ENCODE results near the gene ZNF500. TPM values are rescaled to one million over a fixed set of nuclear protein-coding genes. Genes with fewer than 3 reads are reported as not detected.

Gene ZNF500
- total and polyA plus RNA-seq, 4 experiments from 2014 or later = 7.9 to 35.6 (median 23.4) TPM

DNA sequence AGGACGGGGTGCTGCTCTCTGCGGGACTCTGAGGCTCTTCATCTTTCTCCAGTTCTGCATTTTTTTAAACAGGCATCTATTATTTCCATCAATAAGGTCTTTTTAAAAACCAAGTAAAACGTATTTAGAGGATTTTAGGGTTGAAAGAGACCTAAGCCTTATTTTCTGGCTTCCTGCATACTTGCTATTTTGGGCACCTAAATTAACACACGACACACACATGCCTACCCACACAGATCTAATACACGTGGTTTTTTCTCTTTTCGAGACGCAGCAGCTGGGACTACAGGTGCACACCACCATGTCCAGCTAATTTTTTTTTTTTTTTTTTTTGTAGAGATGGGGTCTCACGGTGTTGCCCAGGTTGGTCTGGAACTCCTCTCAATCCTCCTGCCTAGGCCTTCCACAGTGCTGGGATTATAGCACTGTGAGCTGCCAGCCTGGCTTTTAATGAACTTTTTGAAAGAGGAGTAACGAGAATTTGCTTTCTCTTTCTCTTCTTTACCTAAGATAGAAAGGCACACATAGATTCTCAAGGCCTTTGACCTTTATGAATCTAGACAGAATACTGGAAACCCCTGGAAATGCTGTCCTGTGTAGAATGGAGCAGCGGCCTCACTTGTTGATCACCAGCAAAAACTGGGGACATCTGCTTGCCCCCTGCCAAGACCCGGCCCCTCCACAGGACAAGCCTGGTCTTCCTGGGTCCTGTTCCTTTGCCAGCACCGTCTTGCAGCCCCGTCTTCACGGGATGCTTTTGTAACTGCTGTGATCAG is 18.9 kb downstream of the ZNF500 start:
- H3K27me3 Mint-ChIP-seq = peaks cover 0 to 2% of the 10 kb centered on the region in 2 donors
- H3K4me3 Mint-ChIP-seq = peak overlapping the region in 2 of 8 donors; percentile 22 to 63
- peaks cover 10 to 15% of the 10 kb centered on the region in 2 donors for H3K36me3 Mint-ChIP-seq
- H3K4me3 ChIP-seq (ENCODE audit: low read length in 2 of 2) = no peak overlapping the region
- peaks cover 20% of the 10 kb centered on the region for H3K36me3 ChIP-seq (ENCODE audit: insufficient read depth, low read length)
- H3K9me3 ChIP-seq (ENCODE audit: control insufficient read depth in 1 of 2, low read length in 2 of 2) = no peaks in the 10 kb centered on the region
- H3K27ac Mint-ChIP-seq = peak overlapping the region in 6 of 7 donors; percentile 15 to 82 (median 56)
- no peaks in the 10 kb centered on the region for H3K9me3 Mint-ChIP-seq
- ChIA-PET POLR2A (ENCODE audit: partially characterized antibody) (interaction anchor here (1.0 to 1.4 kb wide), 4 partner anchors 12 to 19 kb away, joined by 3 to 6 read pairs (median 3); partner anchors contain the start of genes ANKS3, DNAAF8 and ZNF500), CTCF (ENCODE audit: partially characterized antibody) (interaction anchor here (0.7 kb wide), 1 partner anchor 19 kb away, joined by 3 read pairs; no protein-coding TSS in a partner anchor)
- H3K4me1 Mint-ChIP-seq = peaks cover 5 to 25% (median 13%) of the 10 kb centered on the region in 4 donors
- no peaks in the 10 kb centered on the region for H3K27me3 ChIP-seq (ENCODE audit: insufficient read depth, low read length)
- H3K4me1 ChIP-seq (ENCODE audit: insufficient read depth, low read length) = no peaks in the 10 kb centered on the region
- no peak for DNase-seq
- H3K27ac ChIP-seq (ENCODE audit: low read depth, low read length) = no peak overlapping the region
- intact Hi-C loops (cut with micrococcal nuclease) = no loop called here

DNA sequence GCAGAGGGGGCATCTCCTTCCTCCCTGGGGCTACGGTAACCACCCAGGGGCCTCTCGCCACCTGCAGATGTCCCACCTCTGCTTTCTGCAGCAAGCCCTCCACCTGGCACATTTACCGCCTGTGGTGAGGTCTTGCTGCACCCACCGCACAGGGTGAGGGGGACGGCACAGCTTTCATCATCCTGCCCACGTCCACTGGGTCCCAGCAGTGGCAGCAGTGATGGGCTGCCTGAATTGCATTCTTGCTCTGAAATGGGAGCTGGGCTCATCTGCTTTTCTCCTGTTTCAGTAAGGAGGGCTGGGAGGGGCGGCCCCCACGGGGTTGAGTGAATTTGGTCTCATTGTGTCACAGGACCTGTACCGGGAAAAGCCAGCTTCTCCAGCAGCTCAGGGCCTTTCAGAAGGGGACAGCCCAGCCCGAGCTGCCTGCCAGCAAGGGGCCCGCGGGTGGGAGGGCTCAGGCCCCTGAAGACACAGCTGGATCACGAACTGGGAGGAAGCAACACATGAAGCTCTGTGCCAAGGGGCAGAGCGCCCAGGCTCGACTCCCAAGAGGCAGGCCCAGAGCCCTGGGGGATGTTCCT is 19.9 kb downstream of the ZNF500 start:
- H3K27me3 ChIP-seq (ENCODE audit: insufficient read depth, low read length) = no peaks in the 10 kb centered on the region
- no peak overlapping the region for H3K27ac ChIP-seq (ENCODE audit: low read depth, low read length)
- no peaks in the 10 kb centered on the region for H3K4me1 ChIP-seq (ENCODE audit: insufficient read depth, low read length)
- Mint-ChIP-seq H3K27ac (no peak overlapping the region), H3K4me3 (no peak overlapping the region), H3K9me3 (no peaks in the 10 kb centered on the region), H3K36me3 (peaks cover 8 to 10% of the 10 kb centered on the region in 2 donors), H3K27me3 (peaks cover 0 to 3% of the 10 kb centered on the region in 2 donors), H3K4me1 (peaks cover 5 to 30% (median 16%) of the 10 kb centered on the region in 4 donors)
- ChIA-PET POLR2A (ENCODE audit: partially characterized antibody) (interaction anchor here (1.0 to 1.4 kb wide), 4 partner anchors 11 to 20 kb away, joined by 3 to 6 read pairs (median 3); partner anchors contain the start of genes ANKS3, DNAAF8 and ZNF500), CTCF (ENCODE audit: partially characterized antibody) (no interaction called here)
- DNase-seq = no peak
- no peak overlapping the region for H3K4me3 ChIP-seq (ENCODE audit: low read length in 2 of 2)
- intact Hi-C loops (cut with micrococcal nuclease) = no loop called here
- H3K36me3 ChIP-seq (ENCODE audit: insufficient read depth, low read length) = peaks cover 13% of the 10 kb centered on the region
- no peaks in the 10 kb centered on the region for H3K9me3 ChIP-seq (ENCODE audit: control insufficient read depth in 1 of 2, low read length in 2 of 2)

- no peak overlapping the region for H3K4me3 Mint-ChIP-seq
- H3K27me3 Mint-ChIP-seq = peaks cover 0 to 3% of the 10 kb centered on the region in 2 donors
- peaks cover 4 to 5% of the 10 kb centered on the region in 2 donors for H3K36me3 Mint-ChIP-seq
- Histone ChIP-seq H3K4me3 (ENCODE audit: low read length in 2 of 2) (no peak overlapping the region), H3K27me3 (ENCODE audit: insufficient read depth, low read length) (no peaks in the 10 kb centered on the region), H3K36me3 (ENCODE audit: insufficient read depth, low read length) (peaks cover 5% of the 10 kb centered on the region), H3K4me1 (ENCODE audit: insufficient read depth, low read length) (no peaks in the 10 kb centered on the region), H3K9me3 (ENCODE audit: control insufficient read depth in 1 of 2, low read length in 2 of 2) (no peaks in the 10 kb centered on the region), H3K27ac (ENCODE audit: low read depth, low read length) (no peak overlapping the region)
- H3K9me3 Mint-ChIP-seq = no peaks in the 10 kb centered on the region
- H3K4me1 Mint-ChIP-seq = peaks cover 5 to 30% (median 16%) of the 10 kb centered on the region in 4 donors
- no peak for DNase-seq
- POLR2A ChIA-PET (ENCODE audit: partially characterized antibody) = interaction anchor here (2.2 kb wide), 1 partner anchor 11 kb away, joined by 9 read pairs; the partner anchor contains the start of genes ANKS3 and DNAAF8
- H3K27ac Mint-ChIP-seq = no peak overlapping the region
- CTCF ChIA-PET (ENCODE audit: partially characterized antibody) = no interaction called here
- intact Hi-C loops (cut with micrococcal nuclease) = no loop called here
Measured at GRCh38 chr16:4746215-4746614, 20.7 kb downstream of the ZNF500 start.

GRCh38 chr16:4745274-4745569 is 21.7 kb downstream of the ZNF500 start:
- Mint-ChIP-seq H3K27me3 (peaks cover 0 to 3% of the 10 kb centered on the region in 2 donors), H3K27ac (no peak overlapping the region), H3K4me1 (peaks cover 5 to 30% (median 16%) of the 10 kb centered on the region in 4 donors), H3K4me3 (no peak overlapping the region), H3K36me3 (no peaks in the 10 kb centered on the region), H3K9me3 (no peaks in the 10 kb centered on the region)
- H3K36me3 ChIP-seq (ENCODE audit: insufficient read depth, low read length) = no peaks in the 10 kb centered on the region
- DNase-seq = no peak
- POLR2A ChIA-PET (ENCODE audit: partially characterized antibody) = interaction anchor here (2.2 kb wide), 1 partner anchor 10 kb away, joined by 9 read pairs; the partner anchor contains the start of genes ANKS3 and DNAAF8
- no peaks in the 10 kb centered on the region for H3K27me3 ChIP-seq (ENCODE audit: insufficient read depth, low read length)
- intact Hi-C loops (cut with micrococcal nuclease) = no loop called here
- H3K9me3 ChIP-seq (ENCODE audit: control insufficient read depth in 1 of 2, low read length in 2 of 2) = no peaks in the 10 kb centered on the region
- H3K27ac ChIP-seq (ENCODE audit: low read depth, low read length) = no peak overlapping the region
- no peaks in the 10 kb centered on the region for H3K4me1 ChIP-seq (ENCODE audit: insufficient read depth, low read length)
- CTCF ChIA-PET (ENCODE audit: partially characterized antibody) = no interaction called here
- no peak overlapping the region for H3K4me3 ChIP-seq (ENCODE audit: low read length in 2 of 2)

GRCh38 chr16:4744555-4745273 is 22.2 kb downstream of the ZNF500 start:
- Mint-ChIP-seq H3K27ac (no peak overlapping the region), H3K36me3 (no peaks in the 10 kb centered on the region), H3K4me3 (no peak overlapping the region), H3K27me3 (peaks cover 0 to 3% of the 10 kb centered on the region in 2 donors), H3K4me1 (peaks cover 5 to 30% (median 16%) of the 10 kb centered on the region in 4 donors), H3K9me3 (no peaks in the 10 kb centered on the region)
- H3K4me3 ChIP-seq (ENCODE audit: low read length in 2 of 2) = no peak overlapping the region
- H3K4me1 ChIP-seq (ENCODE audit: insufficient read depth, low read length) = no peaks in the 10 kb centered on the region
- H3K27me3 ChIP-seq (ENCODE audit: insufficient read depth, low read length) = no peaks in the 10 kb centered on the region
- intact Hi-C loops (cut with micrococcal nuclease) = no loop called here
- ChIA-PET POLR2A (ENCODE audit: partially characterized antibody) (interaction anchor here (2.2 kb wide), 1 partner anchor 10 kb away, joined by 9 read pairs; the partner anchor contains the start of genes ANKS3 and DNAAF8), CTCF (ENCODE audit: partially characterized antibody) (no interaction called here)
- no peak overlapping the region for H3K27ac ChIP-seq (ENCODE audit: low read depth, low read length)
- no peaks in the 10 kb centered on the region for H3K9me3 ChIP-seq (ENCODE audit: control insufficient read depth in 1 of 2, low read length in 2 of 2)
- H3K36me3 ChIP-seq (ENCODE audit: insufficient read depth, low read length) = no peaks in the 10 kb centered on the region
- DNase-seq = no peak

DNA sequence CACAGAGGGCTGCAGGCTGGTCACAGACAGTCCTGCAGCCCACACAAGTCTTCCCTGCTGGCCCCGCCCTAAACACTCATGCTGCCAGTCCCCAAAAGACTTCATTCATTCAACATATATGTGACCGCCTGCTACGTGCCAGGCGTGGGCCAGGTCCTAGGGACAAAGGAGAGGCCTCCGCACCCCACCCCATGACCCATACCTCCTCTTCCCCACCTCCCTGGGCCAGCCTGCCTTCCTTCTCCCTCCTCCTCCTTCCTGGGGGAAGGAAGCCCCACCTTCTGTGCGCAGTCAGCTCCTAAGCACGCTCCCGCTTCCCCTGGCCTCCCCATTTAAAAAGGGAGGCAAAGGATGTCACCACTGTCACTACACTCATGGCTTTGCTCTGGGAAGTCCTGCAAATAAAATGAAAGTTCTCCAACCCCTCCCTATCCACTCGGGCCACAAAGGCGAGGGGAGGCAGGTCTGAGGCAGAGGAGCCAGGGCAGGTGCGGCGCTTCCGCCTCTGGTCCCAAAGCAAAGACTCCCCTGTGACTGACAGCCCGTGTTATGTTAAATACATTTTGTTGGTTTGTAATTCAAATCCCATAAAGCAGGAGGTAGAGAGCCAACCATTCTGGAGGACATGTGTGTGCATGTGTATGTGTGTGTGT is 23.6 kb downstream of the ZNF500 start:
- intact Hi-C loops (cut with micrococcal nuclease) = no loop called here
- Histone ChIP-seq H3K36me3 (ENCODE audit: insufficient read depth, low read length) (no peaks in the 10 kb centered on the region), H3K4me3 (ENCODE audit: low read length in 2 of 2) (no peak overlapping the region), H3K9me3 (ENCODE audit: control insufficient read depth in 1 of 2, low read length in 2 of 2) (no peaks in the 10 kb centered on the region), H3K27me3 (ENCODE audit: insufficient read depth, low read length) (no peaks in the 10 kb centered on the region), H3K4me1 (ENCODE audit: insufficient read depth, low read length) (no peaks in the 10 kb centered on the region), H3K27ac (ENCODE audit: low read depth, low read length) (no peak overlapping the region)
- Mint-ChIP-seq H3K36me3 (no peaks in the 10 kb centered on the region), H3K4me1 (peaks cover 5 to 22% (median 16%) of the 10 kb centered on the region in 4 donors), H3K4me3 (peak overlapping the region in 7 of 8 donors; percentile 22 to 76 (median 65)), H3K27me3 (peaks cover 0 to 3% of the 10 kb centered on the region in 2 donors), H3K9me3 (no peaks in the 10 kb centered on the region), H3K27ac (peak overlapping the region in 3 of 7 donors; percentile 16 to 70 (median 57))
- ChIA-PET CTCF (ENCODE audit: partially characterized antibody) (no interaction called here), POLR2A (ENCODE audit: partially characterized antibody) (no interaction called here)
- no peak for DNase-seq

Data from CD4-positive, alpha-beta memory T cell (primary cell).